Heart right ventricle (tissue), 16 donors: ENCODE data around the gene ANKLE2. TPM values are rescaled to one million over a fixed set of nuclear protein-coding genes. Genes with fewer than 3 reads are reported as not detected.

Experiments
- ATAC-seq, 8 donors: fragments of 200-7000 bp; cut with Tn5 transposase; one replicate each; pipeline ENCODE4 v1.9.1; 2020; ENCODE audit warnings: mild to moderate bottlenecking in 8 of 8, moderate library complexity in 8 of 8, moderate number of reproducible peaks in 1 of 8
- DNase-seq, 2 donors: peaks; one replicate each; pipeline ENCODE4 v3.0.0-alpha.2; 2020
- H3K27ac ChIP-seq, 10 donors: fragments of 200-600 bp; sonication (generic) in 2 of 10; one replicate each; pipeline versions ENCODE4 v1.5.0 to v1.8.0; 2020 to 2022; ENCODE audit warnings: mild to moderate bottlenecking in 3 of 10
- H3K27me3 ChIP-seq, 7 donors: fragments of 200-600 bp; one replicate each; pipeline ENCODE4 v1.8.0; 2021 to 2022; ENCODE audit warnings: mild to moderate bottlenecking in 2 of 7
- H3K36me3 ChIP-seq, 9 donors: fragments of 200-600 bp; sonication (generic) in 1 of 9; one replicate each; pipeline versions ENCODE4 v1.5.0 to v1.8.0; 2020 to 2022; ENCODE audit warnings: mild to moderate bottlenecking in 2 of 9
- H3K4me1 ChIP-seq, 9 donors: fragments of 200-600 bp; sonication (generic) in 1 of 9; one replicate each; pipeline versions ENCODE4 v1.5.0 to v1.8.0; 2020 to 2022; ENCODE audit warnings: mild to moderate bottlenecking in 4 of 9
- H3K4me3 ChIP-seq, 10 donors: fragments of 200-600 bp; sonication (generic) in 2 of 10; one replicate each; pipeline versions ENCODE4 v1.5.0 to v1.8.0; 2020 to 2022; ENCODE audit warnings: mild to moderate bottlenecking in 7 of 10, moderate library complexity in 2 of 10
- H3K9me3 ChIP-seq, 11 donors: fragments of 200-600 bp in 10 of 11; sonication (generic) in 2 of 11; one replicate each; pipeline versions ENCODE4 v1.5.0 to v1.8.0; 2013 to 2022; ENCODE audit warnings: mild to moderate bottlenecking in 2 of 11, control low read depth in 1 of 11, moderate library complexity in 1 of 11
- WGBS, 2 donors: extraction: QIAGEN DNeasy Blood & Tissue Kit; methylation state at CpG; one replicate each; pipeline ENCODE4 v1.1.7; 2013; ENCODE audit warnings: inconsistent platforms in 1 of 2; 5-methylcytosine and 5-hydroxymethylcytosine counted together
- intact Hi-C, 10 donors: fragments of 100-400 bp; cut with DNase I; formaldehyde crosslinking; loops; one replicate each; pipeline versions ENCODE4 v1.11.1 to v1.14.2; 2022
- polyA plus RNA-seq, 2 donors: library from polyadenylated mRNA; stranded (reverse); fragments of 200-250 nt; gene quantifications; one replicate each; pipeline ENCODE4 v1.2.3, GENCODE V29; 2013
- total RNA-seq, 10 donors: library from RNA; stranded (reverse); fragmentation: NEBNext Ultra II Directional in 3 of 10; extraction: Animal tissue kit (Norgen Biotek cat#: 25700) in 3 of 10; gene quantifications; one replicate each; pipeline versions ENCODE4 v1.2.1 to v1.2.4, GENCODE V29; 2021 to 2023
- TF ChIP-seq, protein P1 (sequence below), 9 donors: fragments of 200-600 bp; sonication (generic) in 2 of 9; IDR thresholded peaks; one replicate each; pipeline versions ENCODE4 v1.5.0 to v1.8.0; 2021 to 2022; ENCODE audit warnings: antibody characterized with exemption in 9 of 9, mild to moderate bottlenecking in 5 of 9, moderate library complexity in 1 of 9
- donor health status: Arrhythmogenic right ventricular cardiomyopathy.
- donor health status: ischemic (EF 13 %, LVEDD 7.1; RV severe dilation, severe dysfunction).
- donor health status: healthy with polysubstance abuse.
- donor health status: DM: no; HTN: yes; CAD: no.
- donor health status: DM: no; HTN: no; CAD: no.
- donor health status: ischemic (EF 25% LVEDD 6.9; RV normal size, moderate dysfunction).
- donor health status: ischemic (EF 25% LVEDD 5.7; RV mildly dilated, moderate dysfunction).
- donor health status: healthy.
- donor health status: DM: yes; HTN: yes; CAD: no.
- donor health status: Ischemic cardiomyopathy.
- donor health status: ischemic (EF 35%, LVEDD 5.7; RV mildly dilated, moderate dysfunction).
- donor health status: nonischemic (EF 11% LVEDD 7.7; RV severe dilation, severe dysfunction).
- donor health status: DM: yes; HTN: yes; CAD: no.
- donor health status: PGD.
- donor health status: ischemic (EF 29% LVEDD 5.4; RV normal size, mild dysfunction).
- donor health status: nonischemic (EF 23%, LVEDD 6.1; RV moderate dilation, normal function).

The ANKLE2 gene
- total and polyA plus RNA-seq, 12 donors = 17.4 to 39.4 (median 30.3) TPM

- H3K4me1 ChIP-seq = no peaks in the 10 kb centered on the region
- DNase-seq (no peak), ATAC-seq (no peak)
- intact Hi-C loops = no loop called here
- no peaks in the 10 kb centered on the region for H3K27me3 ChIP-seq
- no peak overlapping the region for H3K27ac ChIP-seq
- H3K9me3 ChIP-seq = no peaks in the 10 kb centered on the region
- TF ChIP-seq, protein P1, sequence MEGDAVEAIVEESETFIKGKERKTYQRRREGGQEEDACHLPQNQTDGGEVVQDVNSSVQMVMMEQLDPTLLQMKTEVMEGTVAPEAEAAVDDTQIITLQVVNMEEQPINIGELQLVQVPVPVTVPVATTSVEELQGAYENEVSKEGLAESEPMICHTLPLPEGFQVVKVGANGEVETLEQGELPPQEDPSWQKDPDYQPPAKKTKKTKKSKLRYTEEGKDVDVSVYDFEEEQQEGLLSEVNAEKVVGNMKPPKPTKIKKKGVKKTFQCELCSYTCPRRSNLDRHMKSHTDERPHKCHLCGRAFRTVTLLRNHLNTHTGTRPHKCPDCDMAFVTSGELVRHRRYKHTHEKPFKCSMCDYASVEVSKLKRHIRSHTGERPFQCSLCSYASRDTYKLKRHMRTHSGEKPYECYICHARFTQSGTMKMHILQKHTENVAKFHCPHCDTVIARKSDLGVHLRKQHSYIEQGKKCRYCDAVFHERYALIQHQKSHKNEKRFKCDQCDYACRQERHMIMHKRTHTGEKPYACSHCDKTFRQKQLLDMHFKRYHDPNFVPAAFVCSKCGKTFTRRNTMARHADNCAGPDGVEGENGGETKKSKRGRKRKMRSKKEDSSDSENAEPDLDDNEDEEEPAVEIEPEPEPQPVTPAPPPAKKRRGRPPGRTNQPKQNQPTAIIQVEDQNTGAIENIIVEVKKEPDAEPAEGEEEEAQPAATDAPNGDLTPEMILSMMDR (IDR thresholded peaks at IDR 0.05) = no peak
- H3K4me3 ChIP-seq = no peak overlapping the region
- WGBS, 2 donors = 96% methylated on average over 14 of the region's 14 CpGs
- H3K36me3 ChIP-seq = peaks cover 0 to 94% (median 35%) of the 10 kb centered on the region in 9 donors
Measured at GRCh38 chr12:132675757-132676432, 85.7 kb downstream of the ANKLE2 start.

Other genes with a start within 250 kb of the ANKLE2 start
- gene LRCOL1, start 151.2 kb downstream of the ANKLE2 start, total RNA-seq = under 1 TPM in 1 of 10 donors, not detected in 9; 0.28 TPM
- gene LRCOL1, start 151.2 kb downstream of the ANKLE2 start, polyA plus RNA-seq = under 1 TPM in 1 of 2 donors, not detected in 1; 0.17 TPM
- gene P2RX2, start 143.1 kb downstream of the ANKLE2 start, total RNA-seq = not detected
- not detected for gene P2RX2, start 143.1 kb downstream of the ANKLE2 start, polyA plus RNA-seq
- gene POLE, start 74.5 kb downstream of the ANKLE2 start, total RNA-seq = 10 to 100 TPM in 4 of 10 donors, 1 to 10 TPM in 6; 6.8 to 22.8 (median 8.8) TPM
- 10 to 100 TPM; 11.2 to 25.8 TPM for gene POLE, start 74.5 kb downstream of the ANKLE2 start, polyA plus RNA-seq
- 10 to 100 TPM; 29.0 to 75.6 (median 46.7) TPM for gene PXMP2, start 74.2 kb downstream of the ANKLE2 start, total RNA-seq
- gene PXMP2, start 74.2 kb downstream of the ANKLE2 start, polyA plus RNA-seq = 10 to 100 TPM; 17.7 to 62.4 TPM
- gene PGAM5, start 51.0 kb downstream of the ANKLE2 start, total RNA-seq = 10 to 100 TPM; 22.7 to 37.6 (median 31.7) TPM
- gene PGAM5, start 51.0 kb downstream of the ANKLE2 start, polyA plus RNA-seq = 10 to 100 TPM; 17.5 to 24.9 TPM
- 10 to 100 TPM; 27.7 to 46.1 (median 35.7) TPM for gene GOLGA3, start 67.0 kb upstream of the ANKLE2 start, total RNA-seq
- gene GOLGA3, start 67.0 kb upstream of the ANKLE2 start, polyA plus RNA-seq = 10 to 100 TPM; 10.8 to 12.4 TPM
- 10 to 100 TPM; 10.2 to 19.5 (median 15.0) TPM for gene CHFR, start 125.8 kb upstream of the ANKLE2 start, total RNA-seq
- 10 to 100 TPM; 14.4 to 27.2 TPM for gene CHFR, start 125.8 kb upstream of the ANKLE2 start, polyA plus RNA-seq
- 10 to 100 TPM in 9 of 10 donors, 1 to 10 TPM in 1; 9.3 to 14.4 (median 12.3) TPM for gene ZNF605, start 194.5 kb upstream of the ANKLE2 start, total RNA-seq
- 1 to 10 TPM; 2.0 to 9.7 TPM for gene ZNF605, start 194.5 kb upstream of the ANKLE2 start, polyA plus RNA-seq
- 1 to 10 TPM; 2.8 to 6.2 (median 4.1) TPM for gene ZNF26, start 224.5 kb upstream of the ANKLE2 start, total RNA-seq
- gene ZNF26, start 224.5 kb upstream of the ANKLE2 start, polyA plus RNA-seq = 1 to 10 TPM; 2.3 to 3.0 TPM